Skeletal muscle satellite cell (primary cell): ENCODE data around the gene CABP2.
"Not testable (repeated sequence)": the region's sequence is repeated elsewhere in the genome, so short reads cannot be mapped to it uniquely, and the experiment has no call there.

Experiments used
- H3K27me3 ChIP-seq: 2 replicates; pipeline ENCODE4 v1.7.0; 2013; ENCODE audit warnings: low read length; ENCODE audit not compliant: control insufficient read depth, insufficient read depth
- H3K36me3 ChIP-seq: 2 replicates; pipeline ENCODE4 v1.7.0; 2013; ENCODE audit warnings: mild to moderate bottlenecking, control low read depth, low read length; ENCODE audit not compliant: insufficient read depth
- H3K4me1 ChIP-seq: 2 replicates; pipeline ENCODE4 v1.7.0; 2013; ENCODE audit warnings: low read length; ENCODE audit not compliant: control insufficient read depth, insufficient read depth
- H3K4me2 ChIP-seq: 2 replicates; pipeline ENCODE4 v1.7.0; 2013; ENCODE audit warnings: mild to moderate bottlenecking, low read length
- H3K4me3 ChIP-seq: 2 replicates; pipeline ENCODE4 v1.7.0; 2013; ENCODE audit warnings: low read length
- H3K9ac ChIP-seq: 2 replicates; pipeline ENCODE4 v1.7.0; 2013; ENCODE audit warnings: mild to moderate bottlenecking, low read depth, low read length, moderate library complexity
- H3K9me3 ChIP-seq: replicated peaks from 2 replicates; pipeline ENCODE4 v1.7.0; 2013; ENCODE audit warnings: mild to moderate bottlenecking, control low read depth, low read length

The CABP2 gene

GRCh38 chr11:67489885-67490726 lies 33.1 kb downstream of the CABP2 start:
- Histone ChIP-seq H3K36me3 (peaks cover 36% of the 10 kb centered on the region), H3K4me3 (no peak overlapping the region), H3K9ac (no peak overlapping the region), H3K9me3 (no peaks in the 10 kb centered on the region), H3K4me1 (no peaks in the 10 kb centered on the region), H3K4me2 (no peak overlapping the region), H3K27me3 (no peaks in the 10 kb centered on the region)

- H3K9me3 ChIP-seq: no peaks in the 10 kb centered on the region
- no peak overlapping the region for H3K9ac ChIP-seq
- H3K4me1 ChIP-seq: no peaks in the 10 kb centered on the region
- H3K36me3 ChIP-seq: peaks cover 36% of the 10 kb centered on the region
- no peak overlapping the region for H3K4me3 ChIP-seq
- H3K4me2 ChIP-seq: no peak overlapping the region
- no peaks in the 10 kb centered on the region for H3K27me3 ChIP-seq
These were observed 33.9 kb downstream of the CABP2 start for GRCh38 chr11:67489203-67489884.

GRCh38 chr11:67486481-67487195 lies 36.6 kb downstream of the CABP2 start:
- no peak overlapping the region for H3K4me2 ChIP-seq
- no peak overlapping the region for H3K4me3 ChIP-seq
- H3K4me1 ChIP-seq: peaks cover 15% of the 10 kb centered on the region
- no peaks in the 10 kb centered on the region for H3K9me3 ChIP-seq
- H3K27me3 ChIP-seq: no peaks in the 10 kb centered on the region
- no peak overlapping the region for H3K9ac ChIP-seq
- peaks cover 27% of the 10 kb centered on the region for H3K36me3 ChIP-seq

GRCh38 chr11:67485873-67486361 lies 37.3 kb downstream of the CABP2 start:
- peaks cover 15% of the 10 kb centered on the region for H3K4me1 ChIP-seq
- not testable (repeated sequence) for H3K4me2 ChIP-seq, H3K27me3 ChIP-seq, H3K9me3 ChIP-seq, H3K4me3 ChIP-seq, H3K9ac ChIP-seq
- H3K36me3 ChIP-seq: peaks cover 22% of the 10 kb centered on the region

- no peak overlapping the region for H3K9ac ChIP-seq
- peaks cover 12% of the 10 kb centered on the region for H3K36me3 ChIP-seq
- H3K9me3 ChIP-seq: no peaks in the 10 kb centered on the region
- H3K27me3 ChIP-seq: no peaks in the 10 kb centered on the region
- H3K4me1 ChIP-seq: peaks cover 15% of the 10 kb centered on the region
- no peak overlapping the region for H3K4me3 ChIP-seq
- no peak overlapping the region for H3K4me2 ChIP-seq
These were observed 38.4 kb downstream of the CABP2 start for GRCh38 chr11:67484847-67485311.

- Histone ChIP-seq H3K27me3 (no peaks in the 10 kb centered on the region), H3K36me3 (peaks cover 11% of the 10 kb centered on the region), H3K4me3 (peak overlapping the region; percentile 81), H3K9me3 (no peaks in the 10 kb centered on the region), H3K4me2 (peak overlapping the region; percentile 88), H3K9ac (peak overlapping the region; percentile 86), H3K4me1 (peaks cover 15% of the 10 kb centered on the region)
These were observed 39.2 kb downstream of the CABP2 start for GRCh38 chr11:67483831-67484665.

GRCh38 chr11:67482827-67483798 lies 40.1 kb downstream of the CABP2 start, which contains the start of gene AIP:
AIP (plus strand) TSS chr11:67483026; CDS start chr11:67483159, 133 bp downstream.
- H3K9ac ChIP-seq: peak within 1 kb of the TSS; percentile 86
- H3K4me1 ChIP-seq: peaks cover 15% of the 10 kb centered on the region
- no peaks in the 10 kb centered on the region for H3K9me3 ChIP-seq
- peak within 1 kb of the TSS; percentile 88 for H3K4me2 ChIP-seq
- H3K4me3 ChIP-seq: peak within 1 kb of the TSS; percentile 81
- H3K36me3 ChIP-seq: peaks cover 6% of the 10 kb centered on the region
- H3K27me3 ChIP-seq: no peaks in the 10 kb centered on the region

- Histone ChIP-seq H3K9me3 (no peaks in the 10 kb centered on the region), H3K4me3 (peak overlapping the region; percentile 81), H3K4me2 (peak overlapping the region; percentile 88), H3K36me3 (no peaks in the 10 kb centered on the region), H3K27me3 (no peaks in the 10 kb centered on the region), H3K4me1 (peaks cover 15% of the 10 kb centered on the region), H3K9ac (peak overlapping the region; percentile 86)
These were observed 40.9 kb downstream of the CABP2 start for GRCh38 chr11:67482275-67482826.

GRCh38 chr11:67477344-67478050 lies 45.7 kb downstream of the CABP2 start:
- H3K36me3 ChIP-seq, H3K4me1 ChIP-seq, H3K9ac ChIP-seq, H3K4me3 ChIP-seq, H3K4me2 ChIP-seq, H3K27me3 ChIP-seq, H3K9me3 ChIP-seq: not testable (repeated sequence)
